GM12878 (cell line): ENCODE measurements around the gene MYO18B.

Experiments used
- TARDBP ChIP-seq: IDR thresholded peaks from 2 replicates; pipeline ENCODE4 v1.6.1; 2016; ENCODE audit warnings: borderline replicate concordance
- TF ChIP-seq, protein P1 (sequence below), 3 experiments: IDR thresholded peaks in 2 of 3; conservative IDR thresholded peaks in 1 of 3; 2 replicates each; pipeline ENCODE4 v1.5.1; 2011; ENCODE audit warnings: low read depth in 3 of 3, low read length in 3 of 3, mild to moderate bottlenecking in 3 of 3, control low read depth in 2 of 3, moderate library complexity in 2 of 3, inconsistent platforms in 1 of 3, mixed read lengths in 1 of 3; ENCODE audit not compliant: control insufficient read depth in 2 of 3, insufficient read depth in 1 of 3; ENCODE audit errors: extremely low read depth in 1 of 3

DNA sequence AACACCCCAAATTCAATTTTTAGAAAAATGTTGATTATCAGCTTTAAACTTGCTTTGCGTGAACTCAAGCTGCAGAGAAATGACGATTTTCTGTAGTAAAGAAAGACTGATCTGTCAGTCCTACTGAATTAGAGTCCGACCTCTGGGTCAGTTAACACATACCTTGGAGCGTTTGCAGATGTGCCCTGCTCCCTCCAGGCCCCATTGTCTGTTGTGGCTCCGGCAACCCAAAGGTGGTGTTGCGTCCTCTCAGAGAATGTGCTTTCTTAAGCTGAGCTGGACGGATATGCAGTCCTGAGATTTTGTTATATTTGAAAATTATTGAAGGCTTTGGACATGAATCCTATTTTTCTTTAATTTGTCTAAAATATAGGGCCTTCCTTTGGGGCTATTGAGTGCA, 31.5 kb upstream of the MYO18B start:
- no peak for TF ChIP-seq TARDBP
- TF ChIP-seq, protein P1, sequence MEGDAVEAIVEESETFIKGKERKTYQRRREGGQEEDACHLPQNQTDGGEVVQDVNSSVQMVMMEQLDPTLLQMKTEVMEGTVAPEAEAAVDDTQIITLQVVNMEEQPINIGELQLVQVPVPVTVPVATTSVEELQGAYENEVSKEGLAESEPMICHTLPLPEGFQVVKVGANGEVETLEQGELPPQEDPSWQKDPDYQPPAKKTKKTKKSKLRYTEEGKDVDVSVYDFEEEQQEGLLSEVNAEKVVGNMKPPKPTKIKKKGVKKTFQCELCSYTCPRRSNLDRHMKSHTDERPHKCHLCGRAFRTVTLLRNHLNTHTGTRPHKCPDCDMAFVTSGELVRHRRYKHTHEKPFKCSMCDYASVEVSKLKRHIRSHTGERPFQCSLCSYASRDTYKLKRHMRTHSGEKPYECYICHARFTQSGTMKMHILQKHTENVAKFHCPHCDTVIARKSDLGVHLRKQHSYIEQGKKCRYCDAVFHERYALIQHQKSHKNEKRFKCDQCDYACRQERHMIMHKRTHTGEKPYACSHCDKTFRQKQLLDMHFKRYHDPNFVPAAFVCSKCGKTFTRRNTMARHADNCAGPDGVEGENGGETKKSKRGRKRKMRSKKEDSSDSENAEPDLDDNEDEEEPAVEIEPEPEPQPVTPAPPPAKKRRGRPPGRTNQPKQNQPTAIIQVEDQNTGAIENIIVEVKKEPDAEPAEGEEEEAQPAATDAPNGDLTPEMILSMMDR (IDR thresholded peaks at IDR 0.05 in 2 of 3, conservative IDR thresholded peaks at IDR 0.05 in 1 of 3; ENCODE audit: control insufficient read depth in 2 of 3, extremely low read depth in 1 of 3, insufficient read depth in 1 of 3, low read depth in 3 of 3, low read length in 3 of 3), result no peak
